Liver (tissue), 3 donors: ENCODE measurements around the gene LYZ.

Experiments used
- ATF3 ChIP-seq: IDR thresholded peaks from 2 replicates; pipeline ENCODE4 v1.6.1; 2016; ENCODE audit warnings: antibody characterized with exemption
- CTCF ChIP-seq: fragments of 150-350 bp; IDR thresholded peaks from 2 replicates; pipeline ENCODE4 v1.5.1; 2017; ENCODE audit warnings: improper control_type of control experiment, low read depth, low read length; ENCODE audit not compliant: missing input control
- EGR1 ChIP-seq, 2 donors: IDR thresholded peaks; 2 replicates each; pipeline ENCODE4 v1.6.1; 2016 to 2018; ENCODE audit warnings: antibody characterized with exemption in 2 of 2, low read depth in 2 of 2
- GABPA ChIP-seq, 2 donors: IDR thresholded peaks in 1 of 2; conservative IDR thresholded peaks in 1 of 2; 2 replicates each; pipeline ENCODE4 v1.6.1; 2016; ENCODE audit warnings: antibody characterized with exemption in 2 of 2, mild to moderate bottlenecking in 1 of 2, moderate library complexity in 1 of 2
- HNF4A ChIP-seq, 2 donors: conservative IDR thresholded peaks; 2 replicates each; pipeline ENCODE4 v1.6.1; 2016; ENCODE audit warnings: antibody characterized with exemption in 2 of 2, mild to moderate bottlenecking in 2 of 2
- HNF4G ChIP-seq: IDR thresholded peaks from 2 replicates; pipeline ENCODE4 v1.6.1; 2016; ENCODE audit warnings: antibody characterized with exemption
- JUND ChIP-seq, 2 donors: IDR thresholded peaks; 2 replicates each; pipeline ENCODE4 v1.6.1; 2016; ENCODE audit warnings: antibody characterized with exemption in 2 of 2
- MAX ChIP-seq: IDR thresholded peaks from 2 replicates; pipeline ENCODE4 v1.6.1; 2016; ENCODE audit warnings: antibody characterized with exemption
- RAD21 ChIP-seq, 2 donors: IDR thresholded peaks; 2 replicates each; pipeline ENCODE4 v1.6.1; 2016; ENCODE audit warnings: antibody characterized with exemption in 2 of 2, mild to moderate bottlenecking in 2 of 2
- SP1 ChIP-seq: IDR thresholded peaks from 2 replicates; pipeline ENCODE4 v1.6.1; 2018; ENCODE audit warnings: antibody characterized with exemption, mild to moderate bottlenecking
- TAF1 ChIP-seq: conservative IDR thresholded peaks from 2 replicates; pipeline ENCODE4 v1.6.1; 2016; ENCODE audit warnings: antibody characterized with exemption, mild to moderate bottlenecking
- YY1 ChIP-seq: IDR thresholded peaks from 2 replicates; pipeline ENCODE4 v1.6.1; 2016; ENCODE audit warnings: antibody characterized with exemption, mild to moderate bottlenecking
- TF ChIP-seq, protein P1 (sequence below): IDR thresholded peaks from 2 replicates; pipeline ENCODE4 v1.6.1; 2016; ENCODE audit warnings: antibody characterized with exemption
- TF ChIP-seq, protein P2 (sequence below): IDR thresholded peaks from 2 replicates; pipeline ENCODE4 v1.6.1; 2016; ENCODE audit warnings: antibody characterized with exemption, mild to moderate bottlenecking
- donor health status: healthy.
- donor health status: healthy.

DNA sequence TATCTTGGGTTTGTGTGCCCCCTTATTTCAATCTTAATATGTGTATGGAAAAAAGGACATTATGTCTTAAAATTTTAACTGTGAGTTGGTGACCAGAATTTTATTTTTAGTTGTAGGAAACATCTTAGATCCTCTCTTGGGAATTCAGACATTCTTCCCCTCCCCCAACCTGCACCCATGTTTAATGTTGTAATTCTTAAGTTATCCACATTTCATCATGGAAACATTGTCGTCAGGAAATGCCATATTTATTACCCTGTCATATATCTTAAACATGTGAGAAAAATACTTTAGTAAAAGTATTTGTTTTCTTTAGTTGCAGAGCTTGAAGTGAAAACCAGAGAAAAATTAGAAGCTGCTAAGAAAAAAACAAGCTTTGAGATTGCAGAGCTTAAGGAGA lies 41.6 kb downstream of the LYZ start:
- no peak for TF ChIP-seq YY1
- no peak for TF ChIP-seq RAD21 (IDR thresholded peaks at IDR 0.05)
- TF ChIP-seq CTCF: no peak
- no peak for TF ChIP-seq GABPA (IDR thresholded peaks at IDR 0.05 in 1 of 2, conservative IDR thresholded peaks at IDR 0.05 in 1 of 2)
- no peak for TF ChIP-seq JUND (IDR thresholded peaks at IDR 0.05)
- TF ChIP-seq MAX: no peak
- TF ChIP-seq, protein P1, sequence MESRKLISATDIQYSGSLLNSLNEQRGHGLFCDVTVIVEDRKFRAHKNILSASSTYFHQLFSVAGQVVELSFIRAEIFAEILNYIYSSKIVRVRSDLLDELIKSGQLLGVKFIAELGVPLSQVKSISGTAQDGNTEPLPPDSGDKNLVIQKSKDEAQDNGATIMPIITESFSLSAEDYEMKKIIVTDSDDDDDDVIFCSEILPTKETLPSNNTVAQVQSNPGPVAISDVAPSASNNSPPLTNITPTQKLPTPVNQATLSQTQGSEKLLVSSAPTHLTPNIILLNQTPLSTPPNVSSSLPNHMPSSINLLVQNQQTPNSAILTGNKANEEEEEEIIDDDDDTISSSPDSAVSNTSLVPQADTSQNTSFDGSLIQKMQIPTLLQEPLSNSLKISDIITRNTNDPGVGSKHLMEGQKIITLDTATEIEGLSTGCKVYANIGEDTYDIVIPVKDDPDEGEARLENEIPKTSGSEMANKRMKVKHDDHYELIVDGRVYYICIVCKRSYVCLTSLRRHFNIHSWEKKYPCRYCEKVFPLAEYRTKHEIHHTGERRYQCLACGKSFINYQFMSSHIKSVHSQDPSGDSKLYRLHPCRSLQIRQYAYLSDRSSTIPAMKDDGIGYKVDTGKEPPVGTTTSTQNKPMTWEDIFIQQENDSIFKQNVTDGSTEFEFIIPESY: no peak
- no peak for TF ChIP-seq ATF3
- no peak for TF ChIP-seq HNF4A (conservative IDR thresholded peaks at IDR 0.05)
- TF ChIP-seq EGR1 (IDR thresholded peaks at IDR 0.05; ENCODE audit: low read depth in 2 of 2): no peak
- TF ChIP-seq, protein P2, sequence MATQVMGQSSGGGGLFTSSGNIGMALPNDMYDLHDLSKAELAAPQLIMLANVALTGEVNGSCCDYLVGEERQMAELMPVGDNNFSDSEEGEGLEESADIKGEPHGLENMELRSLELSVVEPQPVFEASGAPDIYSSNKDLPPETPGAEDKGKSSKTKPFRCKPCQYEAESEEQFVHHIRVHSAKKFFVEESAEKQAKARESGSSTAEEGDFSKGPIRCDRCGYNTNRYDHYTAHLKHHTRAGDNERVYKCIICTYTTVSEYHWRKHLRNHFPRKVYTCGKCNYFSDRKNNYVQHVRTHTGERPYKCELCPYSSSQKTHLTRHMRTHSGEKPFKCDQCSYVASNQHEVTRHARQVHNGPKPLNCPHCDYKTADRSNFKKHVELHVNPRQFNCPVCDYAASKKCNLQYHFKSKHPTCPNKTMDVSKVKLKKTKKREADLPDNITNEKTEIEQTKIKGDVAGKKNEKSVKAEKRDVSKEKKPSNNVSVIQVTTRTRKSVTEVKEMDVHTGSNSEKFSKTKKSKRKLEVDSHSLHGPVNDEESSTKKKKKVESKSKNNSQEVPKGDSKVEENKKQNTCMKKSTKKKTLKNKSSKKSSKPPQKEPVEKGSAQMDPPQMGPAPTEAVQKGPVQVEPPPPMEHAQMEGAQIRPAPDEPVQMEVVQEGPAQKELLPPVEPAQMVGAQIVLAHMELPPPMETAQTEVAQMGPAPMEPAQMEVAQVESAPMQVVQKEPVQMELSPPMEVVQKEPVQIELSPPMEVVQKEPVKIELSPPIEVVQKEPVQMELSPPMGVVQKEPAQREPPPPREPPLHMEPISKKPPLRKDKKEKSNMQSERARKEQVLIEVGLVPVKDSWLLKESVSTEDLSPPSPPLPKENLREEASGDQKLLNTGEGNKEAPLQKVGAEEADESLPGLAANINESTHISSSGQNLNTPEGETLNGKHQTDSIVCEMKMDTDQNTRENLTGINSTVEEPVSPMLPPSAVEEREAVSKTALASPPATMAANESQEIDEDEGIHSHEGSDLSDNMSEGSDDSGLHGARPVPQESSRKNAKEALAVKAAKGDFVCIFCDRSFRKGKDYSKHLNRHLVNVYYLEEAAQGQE: no peak
- TF ChIP-seq SP1: no peak
- TF ChIP-seq TAF1: no peak
- no peak for TF ChIP-seq HNF4G
